Measurements from ENCODE around the gene BPIFB2. TPM values are rescaled to one million over a fixed set of nuclear protein-coding genes. Genes with fewer than 3 reads are reported as not detected.

The BPIFB2 gene
- total and polyA plus RNA-seq, 2 donors (not counting 3 experiments of a cell fraction or from before 2014, with no cell fraction given): not detected

- TF ChIP-seq POLR2AphosphoS5 (IDR thresholded peaks at IDR 0.05; ENCODE audit: insufficient read depth, low read depth, low read length): no peak
- no peak for TF ChIP-seq GATA2 (IDR thresholded peaks at IDR 0.05; ENCODE audit: insufficient read depth, insufficient read length, low read depth, low read length)
- no peak for TF ChIP-seq CTCF (IDR thresholded peaks at IDR 0.05; ENCODE audit: extremely low read depth in 1 of 2, insufficient read depth in 1 of 2, low read depth in 1 of 2, low read length in 2 of 2)
- Histone ChIP-seq H3K4me2 (ENCODE audit: insufficient read depth, low read length) (no peak overlapping the region), H3K27ac (ENCODE audit: insufficient read depth, low read depth, low read length) (no peak overlapping the region), H3K79me2 (ENCODE audit: control insufficient read depth, insufficient read depth, low read length) (no peaks in the 10 kb centered on the region), H2AFZ (ENCODE audit: low read depth, low read length) (no peak overlapping the region), H3K9me1 (replicated peaks; ENCODE audit: control insufficient read depth, extremely low read depth, insufficient read depth, low read length) (no peaks in the 10 kb centered on the region), H3K9ac (replicated peaks; ENCODE audit: extremely low read depth, insufficient read depth, low read length) (no peak overlapping the region), H3K4me3 (replicated peaks in 1 of 3; ENCODE audit: insufficient read depth in 1 of 3, low read depth in 1 of 3, low read length in 3 of 3) (no peak overlapping the region), H4K20me1 (replicated peaks; ENCODE audit: control insufficient read depth, extremely low read depth, insufficient read depth, low read length) (no peaks in the 10 kb centered on the region), H3K9me3 (replicated peaks; ENCODE audit: control insufficient read depth, insufficient read depth, low read length) (no peaks in the 10 kb centered on the region), H3K27me3 (ENCODE audit: control insufficient read depth in 2 of 2, insufficient read depth in 2 of 2, low read length in 2 of 2) (no peaks in the 10 kb centered on the region), H3K4me1 (ENCODE audit: control insufficient read depth, extremely low read depth, insufficient read depth, low read length) (no peaks in the 10 kb centered on the region), H3K36me3 (ENCODE audit: control insufficient read depth in 2 of 2, extremely low read depth in 1 of 2, insufficient read depth in 2 of 2, low read length in 2 of 2) (no peaks in the 10 kb centered on the region)
- DNase-seq (ENCODE audit: low read depth, low spot score) (no peak), FAIRE-seq (no peak)
- intact Hi-C loops (cut with micrococcal nuclease): no loop called here
- ChIA-PET CTCF (no interaction called here), POLR2A (no interaction called here)
- no TSS peak for BruUV-seq (replicated peaks)
- dilution Hi-C loops (cut with MboI; ENCODE audit: extremely low pct_ligation_motif_present, low sequenced_read_pairs): no loop called here
Measured at GRCh38 chr20:33072813-33073212, 65.3 kb downstream of the BPIFB2 start.

Other genes with a start within 250 kb of the BPIFB2 start
- gene DNMT3B, start 245.3 kb upstream of the BPIFB2 start, total RNA-seq: 6.8 TPM in 2 replicates
- gene DNMT3B, start 245.3 kb upstream of the BPIFB2 start, polyA plus RNA-seq: 3.2 and 3.6 TPM in 2 replicates
- 143 and 150 TPM in 2 replicates for gene MAPRE1, start 187.8 kb upstream of the BPIFB2 start, total RNA-seq
- gene MAPRE1, start 187.8 kb upstream of the BPIFB2 start, polyA plus RNA-seq: 46.4 and 71.6 TPM in 2 replicates
- gene EFCAB8, start 148.8 kb upstream of the BPIFB2 start, total RNA-seq: 0.31 and 0.60 TPM in 2 replicates
- 0.01 and 0.08 TPM in 2 replicates for gene EFCAB8, start 148.8 kb upstream of the BPIFB2 start, polyA plus RNA-seq
- not detected in 2 replicates for gene SUN5, start 3.3 kb upstream of the BPIFB2 start, total RNA-seq
- not detected in 2 replicates for gene SUN5, start 3.3 kb upstream of the BPIFB2 start, polyA plus RNA-seq
- gene BPIFB6, start 23.9 kb downstream of the BPIFB2 start, total RNA-seq: not detected in 2 replicates
- not detected in 2 replicates for gene BPIFB6, start 23.9 kb downstream of the BPIFB2 start, polyA plus RNA-seq
- gene BPIFB3, start 46.2 kb downstream of the BPIFB2 start, total RNA-seq: not detected in 2 replicates
- gene BPIFB3, start 46.2 kb downstream of the BPIFB2 start, polyA plus RNA-seq: not detected in 2 replicates
- gene BPIFB4, start 71.9 kb downstream of the BPIFB2 start, total RNA-seq: not detected in 2 replicates
- not detected in 2 replicates for gene BPIFB4, start 71.9 kb downstream of the BPIFB2 start, polyA plus RNA-seq
- not detected in 2 replicates for gene BPIFA2, start 160.5 kb downstream of the BPIFB2 start, total RNA-seq
- gene BPIFA2, start 160.5 kb downstream of the BPIFB2 start, polyA plus RNA-seq: not detected in 2 replicates
- not detected in 2 replicates for gene BPIFA3, start 209.6 kb downstream of the BPIFB2 start, total RNA-seq
- not detected in 2 replicates for gene BPIFA3, start 209.6 kb downstream of the BPIFB2 start, polyA plus RNA-seq
- gene BPIFA1, start 228.3 kb downstream of the BPIFB2 start, total RNA-seq: not detected in 2 replicates
- gene BPIFA1, start 228.3 kb downstream of the BPIFB2 start, polyA plus RNA-seq: not detected in 2 replicates

Data from endothelial cell of umbilical vein (primary cell).